IPS-18c (cell line): ENCODE data around the gene PKP3.
"Not testable (repeated sequence)": the region's sequence is repeated elsewhere in the genome, so short reads cannot be mapped to it uniquely, and the experiment has no call there.

Experiments used
- H3K4me3 ChIP-seq: 2 replicates; pipeline ENCODE4 v1.7.0; 2013; ENCODE audit warnings: low read depth, mild to moderate bottlenecking, low read length, moderate library complexity; ENCODE audit not compliant: insufficient read depth
- H3K9me3 ChIP-seq: one replicate; pipeline ENCODE4 v1.6.1; 2013; ENCODE audit warnings: mild to moderate bottlenecking, low read length, moderate library complexity; ENCODE audit not compliant: control insufficient read depth, insufficient read depth

Gene PKP3

GRCh38 chr11:413120-414081 lies 19.4 kb downstream of the PKP3 start:
- H3K9me3 ChIP-seq = no peaks in the 10 kb centered on the region
- no peak overlapping the region for H3K4me3 ChIP-seq

- Histone ChIP-seq H3K4me3 (no peak overlapping the region), H3K9me3 (no peaks in the 10 kb centered on the region)
These were observed 20.4 kb downstream of the PKP3 start for GRCh38 chr11:414318-414857.

GRCh38 chr11:415640-416041 lies 21.6 kb downstream of the PKP3 start:
- H3K9me3 ChIP-seq = no peaks in the 10 kb centered on the region
- 0 out of 2 replicates have a peak overlapping the region, but pooled peaks have one; percentile 69 for H3K4me3 ChIP-seq

- Histone ChIP-seq H3K4me3 (peak overlapping the region; percentile 69), H3K9me3 (no peaks in the 10 kb centered on the region)
These were observed 22.2 kb downstream of the PKP3 start for GRCh38 chr11:416051-416756.

GRCh38 chr11:416757-417621 lies 23.0 kb downstream of the PKP3 start:
- peak overlapping the region; percentile 69 for H3K4me3 ChIP-seq
- no peaks in the 10 kb centered on the region for H3K9me3 ChIP-seq

- Histone ChIP-seq H3K4me3 (peak overlapping the region; percentile 69; the same call in 1 of the 2 replicates), H3K9me3 (no peaks in the 10 kb centered on the region)
These were observed 23.8 kb downstream of the PKP3 start for GRCh38 chr11:417652-418342.

- no peaks in the 10 kb centered on the region for H3K9me3 ChIP-seq
These were observed 24.6 kb downstream of the PKP3 start for GRCh38 chr11:418343-419247.

GRCh38 chr11:419248-420005 lies 25.4 kb downstream of the PKP3 start:
- Histone ChIP-seq H3K4me3 (no peak overlapping the region), H3K9me3 (no peaks in the 10 kb centered on the region)

More at GRCh38 chr11:418343-419247, 24.6 kb downstream of the PKP3 start:
- H3K4me3 ChIP-seq = no peak overlapping the region

GRCh38 chr11:420054-420910 lies 26.3 kb downstream of the PKP3 start:
- Histone ChIP-seq H3K4me3 (no peak overlapping the region), H3K9me3 (peaks cover 2% of the 10 kb centered on the region)

- no peak overlapping the region for H3K4me3 ChIP-seq
- peaks cover 2% of the 10 kb centered on the region for H3K9me3 ChIP-seq
These were observed 26.9 kb downstream of the PKP3 start for GRCh38 chr11:420911-421321.

- no peak overlapping the region for H3K4me3 ChIP-seq
- peaks cover 2% of the 10 kb centered on the region for H3K9me3 ChIP-seq
These were observed 28.2 kb downstream of the PKP3 start for GRCh38 chr11:422249-422656.

GRCh38 chr11:424232-424631 lies 30.2 kb downstream of the PKP3 start:
- H3K4me3 ChIP-seq = no peak overlapping the region
- peaks cover 2% of the 10 kb centered on the region for H3K9me3 ChIP-seq

- not testable (repeated sequence) for H3K9me3 ChIP-seq
These were observed 30.8 kb downstream of the PKP3 start for GRCh38 chr11:424766-425165.

GRCh38 chr11:425301-425700 lies 31.3 kb downstream of the PKP3 start:
- H3K9me3 ChIP-seq = peaks cover 2% of the 10 kb centered on the region
- no peak overlapping the region for H3K4me3 ChIP-seq

More at GRCh38 chr11:424766-425165, 30.8 kb downstream of the PKP3 start:
- H3K4me3 ChIP-seq = not testable (repeated sequence)
